Neural cell (in vitro differentiated cells): ENCODE data around the gene ENOX1. TPM values are rescaled to one million over a fixed set of nuclear protein-coding genes. Genes with fewer than 3 reads are reported as not detected.

ENCODE experiments used
- H2AFZ ChIP-seq: fragments of 200-600, 300-800 bp; sonication (generic), shearing (Covaris generic); 2 replicates; pipeline ENCODE4 v1.6.0; 2014; ENCODE audit warnings: low read depth, mild to moderate bottlenecking, antibody characterized with exemption, low read length, moderate library complexity
- H3F3A ChIP-seq: fragments of 200-600 bp; shearing (Covaris generic); 2 replicates; pipeline ENCODE4 v1.6.1; 2016; ENCODE audit warnings: mild to moderate bottlenecking, moderate library complexity, mixed read lengths, antibody characterized with exemption, low read length; ENCODE audit not compliant: insufficient read depth, poor library complexity, severe bottlenecking
- H3K27ac ChIP-seq: fragments of 200-600, 300-800 bp; sonication (generic), shearing (Covaris generic); 2 replicates; pipeline ENCODE4 v1.5.1; 2014; ENCODE audit warnings: mild to moderate bottlenecking, low read length, moderate library complexity
- H3K27me3 ChIP-seq: fragments of 300-800, 200-600 bp; sonication (generic), shearing (Covaris generic); 2 replicates; pipeline ENCODE4 v1.6.0; 2014; ENCODE audit warnings: mild to moderate bottlenecking, low read depth, low read length, moderate library complexity; ENCODE audit not compliant: insufficient read depth
- H3K36me3 ChIP-seq: fragments of 300-800, 200-600 bp; sonication (generic), shearing (Covaris generic); 2 replicates; pipeline ENCODE4 v1.5.1; 2014; ENCODE audit warnings: mild to moderate bottlenecking, antibody characterized with exemption, low read length, moderate library complexity; ENCODE audit not compliant: insufficient read depth
- H3K4me2 ChIP-seq: fragments of 300-800, 200-600 bp; sonication (generic), shearing (Covaris generic); 2 replicates; pipeline ENCODE4 v1.6.0; 2014; ENCODE audit warnings: mild to moderate bottlenecking, low read length
- H3K4me3 ChIP-seq: fragments of 300-800, 200-600 bp; sonication (generic), shearing (Covaris generic); 2 replicates; pipeline ENCODE4 v1.5.1; 2014; ENCODE audit warnings: mild to moderate bottlenecking, low read length, moderate library complexity
- H3K79me2 ChIP-seq: fragments of 200-600 bp; shearing (Covaris generic); replicated peaks from 2 replicates; pipeline ENCODE4 v1.6.0; 2014; ENCODE audit warnings: mild to moderate bottlenecking, low read length, moderate library complexity; ENCODE audit not compliant: insufficient read depth
- H3K9ac ChIP-seq: fragments of 300-800, 200-600 bp; sonication (generic), shearing (Covaris generic); 2 replicates; pipeline ENCODE4 v1.6.1; 2016; ENCODE audit warnings: mild to moderate bottlenecking, low read length, mixed read lengths
- H3K9me2 ChIP-seq: fragments of 200-600 bp; shearing (Covaris generic); 2 replicates; pipeline ENCODE4 v1.6.1; 2016; ENCODE audit warnings: mild to moderate bottlenecking, low read length, mixed read lengths; ENCODE audit not compliant: insufficient read depth
- H3K9me3 ChIP-seq: fragments of 200-600, 300-800 bp; sonication (generic), shearing (Covaris generic); 2 replicates; pipeline ENCODE4 v1.6.1; 2016; ENCODE audit warnings: mild to moderate bottlenecking, mixed run types, low read length, moderate library complexity, mixed read lengths
- H4K20me1 ChIP-seq: fragments of 200-600 bp; shearing (Covaris generic); 2 replicates; pipeline ENCODE4 v1.6.1; 2016; ENCODE audit warnings: mild to moderate bottlenecking, mixed run types; ENCODE audit not compliant: insufficient read depth
- CTCF ChIP-seq: fragments of 450-650 bp; IDR thresholded peaks from 2 replicates; pipeline ENCODE4 v1.5.1; 2014; ENCODE audit warnings: antibody characterized with exemption, mild to moderate bottlenecking, moderate library complexity; ENCODE audit not compliant: poor library complexity, severe bottlenecking
- EP300 ChIP-seq: fragments of 450-650 bp; conservative IDR thresholded peaks from 2 replicates; pipeline ENCODE4 v1.6.1; 2014; ENCODE audit warnings: antibody characterized with exemption, mild to moderate bottlenecking, moderate library complexity; ENCODE audit not compliant: poor library complexity, severe bottlenecking
- EZH2 ChIP-seq: fragments of 200-600, 300-800 bp; shearing (Covaris generic), sonication (generic); IDR thresholded peaks from 2 replicates; pipeline ENCODE4 v1.6.1; 2014; ENCODE audit warnings: antibody characterized with exemption, low read length, borderline replicate concordance, mild to moderate bottlenecking; ENCODE audit not compliant: insufficient read depth, poor library complexity, severe bottlenecking
- MXI1 ChIP-seq: fragments of 450-650 bp; conservative IDR thresholded peaks from 2 replicates; pipeline ENCODE4 v1.6.1; 2014; ENCODE audit warnings: antibody characterized with exemption, mild to moderate bottlenecking; ENCODE audit not compliant: poor library complexity, severe bottlenecking
- POLR2AphosphoS5 ChIP-seq: IDR thresholded peaks from 2 replicates; pipeline ENCODE4 v1.6.1; 2012
- RAD21 ChIP-seq: fragments of 450-650 bp; conservative IDR thresholded peaks from 2 replicates; pipeline ENCODE4 v1.6.1; 2014; ENCODE audit warnings: antibody characterized with exemption, mild to moderate bottlenecking, moderate library complexity
- SMC3 ChIP-seq: fragments of 450-650 bp; conservative IDR thresholded peaks from 2 replicates; pipeline ENCODE4 v1.6.1; 2014; ENCODE audit warnings: antibody characterized with exemption, mild to moderate bottlenecking, moderate library complexity; ENCODE audit not compliant: poor library complexity
- TAF1 ChIP-seq: IDR thresholded peaks from 2 replicates; pipeline ENCODE4 v1.6.1; 2012; ENCODE audit warnings: low read depth
- polyA plus RNA-seq: library from polyadenylated mRNA; depleted of rRNA; stranded (reverse); fragments of >200 nt; gene quantifications from 2 replicates; pipeline ENCODE4 v1.2.3, GENCODE V29; 2014
- TF ChIP-seq, protein P1 (sequence below): IDR thresholded peaks from 2 replicates; pipeline ENCODE4 v1.6.1; 2012; ENCODE audit warnings: borderline replicate concordance

ENOX1 gene
- polyA plus RNA-seq, 1 donor from 2014 or later: 42.6 TPM

- no peaks in the 10 kb centered on the region for H3F3A ChIP-seq
- no peak overlapping the region for H2AFZ ChIP-seq
- no peaks in the 10 kb centered on the region for H3K9me3 ChIP-seq
- H3K9ac ChIP-seq: no peak overlapping the region
- H3K36me3 ChIP-seq: no peaks in the 10 kb centered on the region
- H3K9me2 ChIP-seq: no peaks in the 10 kb centered on the region
- H3K27me3 ChIP-seq: no peaks in the 10 kb centered on the region
- no peak overlapping the region for H3K4me3 ChIP-seq
- no peaks in the 10 kb centered on the region for H4K20me1 ChIP-seq
- no peaks in the 10 kb centered on the region for H3K79me2 ChIP-seq
- no peak overlapping the region for H3K27ac ChIP-seq
- TF ChIP-seq SMC3 (no peak), EP300 (no peak)
- no peak overlapping the region for H3K4me2 ChIP-seq
Measured at GRCh38 chr13:43822969-43823368, 36.2 kb upstream of the ENOX1 start.

GRCh38 chr13:43816401-43816889 is 29.7 kb upstream of the ENOX1 start:
- no peaks in the 10 kb centered on the region for H3K9me3 ChIP-seq
- H3K4me2 ChIP-seq: peak overlapping the region; percentile 21
- no peaks in the 10 kb centered on the region for H3K27me3 ChIP-seq
- no peak overlapping the region for H3K27ac ChIP-seq
- H2AFZ ChIP-seq: no peak overlapping the region
- no peaks in the 10 kb centered on the region for H3F3A ChIP-seq
- TF ChIP-seq, protein P1, sequence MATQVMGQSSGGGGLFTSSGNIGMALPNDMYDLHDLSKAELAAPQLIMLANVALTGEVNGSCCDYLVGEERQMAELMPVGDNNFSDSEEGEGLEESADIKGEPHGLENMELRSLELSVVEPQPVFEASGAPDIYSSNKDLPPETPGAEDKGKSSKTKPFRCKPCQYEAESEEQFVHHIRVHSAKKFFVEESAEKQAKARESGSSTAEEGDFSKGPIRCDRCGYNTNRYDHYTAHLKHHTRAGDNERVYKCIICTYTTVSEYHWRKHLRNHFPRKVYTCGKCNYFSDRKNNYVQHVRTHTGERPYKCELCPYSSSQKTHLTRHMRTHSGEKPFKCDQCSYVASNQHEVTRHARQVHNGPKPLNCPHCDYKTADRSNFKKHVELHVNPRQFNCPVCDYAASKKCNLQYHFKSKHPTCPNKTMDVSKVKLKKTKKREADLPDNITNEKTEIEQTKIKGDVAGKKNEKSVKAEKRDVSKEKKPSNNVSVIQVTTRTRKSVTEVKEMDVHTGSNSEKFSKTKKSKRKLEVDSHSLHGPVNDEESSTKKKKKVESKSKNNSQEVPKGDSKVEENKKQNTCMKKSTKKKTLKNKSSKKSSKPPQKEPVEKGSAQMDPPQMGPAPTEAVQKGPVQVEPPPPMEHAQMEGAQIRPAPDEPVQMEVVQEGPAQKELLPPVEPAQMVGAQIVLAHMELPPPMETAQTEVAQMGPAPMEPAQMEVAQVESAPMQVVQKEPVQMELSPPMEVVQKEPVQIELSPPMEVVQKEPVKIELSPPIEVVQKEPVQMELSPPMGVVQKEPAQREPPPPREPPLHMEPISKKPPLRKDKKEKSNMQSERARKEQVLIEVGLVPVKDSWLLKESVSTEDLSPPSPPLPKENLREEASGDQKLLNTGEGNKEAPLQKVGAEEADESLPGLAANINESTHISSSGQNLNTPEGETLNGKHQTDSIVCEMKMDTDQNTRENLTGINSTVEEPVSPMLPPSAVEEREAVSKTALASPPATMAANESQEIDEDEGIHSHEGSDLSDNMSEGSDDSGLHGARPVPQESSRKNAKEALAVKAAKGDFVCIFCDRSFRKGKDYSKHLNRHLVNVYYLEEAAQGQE: no peak
- TF ChIP-seq SMC3: no peak
- TF ChIP-seq POLR2AphosphoS5: no peak
- TF ChIP-seq EP300: no peak
- no peak for TF ChIP-seq TAF1
- TF ChIP-seq CTCF: no peak
- TF ChIP-seq RAD21: no peak
- TF ChIP-seq MXI1: no peak
- TF ChIP-seq EZH2: no peak
- no peaks in the 10 kb centered on the region for H3K79me2 ChIP-seq
- no peaks in the 10 kb centered on the region for H4K20me1 ChIP-seq
- H3K36me3 ChIP-seq: no peaks in the 10 kb centered on the region
- H3K4me3 ChIP-seq: no peak overlapping the region
- no peaks in the 10 kb centered on the region for H3K9me2 ChIP-seq
- no peak overlapping the region for H3K9ac ChIP-seq
